Esophagus squamous epithelium (tissue), 4 donors: ENCODE results near the gene AAGAB.

Experiments
- CTCF ChIP-seq, 6 experiments: fragments of 450-650 bp in 4 of 6; fragments of 200-600 bp in 2 of 6; sonication (generic) in 2 of 6; IDR thresholded peaks; one replicate each; pipeline ENCODE4 v1.5.1; 2016 to 2019; ENCODE audit warnings: antibody characterized with exemption in 6 of 6, mild to moderate bottlenecking in 4 of 6, moderate library complexity in 4 of 6
- POLR2A ChIP-seq, 4 donors: fragments of 450-650 bp; IDR thresholded peaks; one replicate each; pipeline ENCODE4 v1.6.1; 2017; ENCODE audit warnings: antibody characterized with exemption in 4 of 4, mild to moderate bottlenecking in 4 of 4, moderate library complexity in 3 of 4

- TF ChIP-seq CTCF (IDR thresholded peaks at IDR 0.05) (no peak), POLR2A (IDR thresholded peaks at IDR 0.05) (no peak)
These were observed 75.0 kb downstream of the AAGAB start for GRCh38 chr15:67179411-67179995.
